ENCODE results near the gene LMO7. TPM values are rescaled to one million over a fixed set of nuclear protein-coding genes. Genes with fewer than 3 reads are reported as not detected.

LMO7 gene
- total and polyA plus RNA-seq, 2 of the 8 experiments (the other 6 are each of a cell fraction or from before 2014, with no cell fraction given) = 8.1 to 28.3 TPM

- TF ChIP-seq CHD7 (IDR thresholded peaks at IDR 0.05; ENCODE audit: insufficient replicate concordance, low read length) (no peak), RXRA (IDR thresholded peaks at IDR 0.05; ENCODE audit: insufficient read depth, low read depth, low read length) (no peak), GABPA (IDR thresholded peaks at IDR 0.05; ENCODE audit: borderline replicate concordance, insufficient read depth, low read length) (no peak), CEBPB (IDR thresholded peaks at IDR 0.05; ENCODE audit: low read depth, low read length) (no peak), KDM5A (IDR thresholded peaks at IDR 0.05; ENCODE audit: low read length) (no peak), BRCA1 (IDR thresholded peaks at IDR 0.05; ENCODE audit: low read depth, low read length) (no peak)
These were observed 130.5 kb downstream of the LMO7 start (continued) for GRCh38 chr13:75766636-75767035.
